B cell (primary cell): Measurements from ENCODE around the gene ALKBH3.

ENCODE experiments used
- CTCF ChIP-seq: fragments of 200-600 bp; IDR thresholded peaks from one replicate; pipeline ENCODE4 v1.8.0; 2022; ENCODE audit warnings: antibody characterized with exemption, mild to moderate bottlenecking
- EZH2 ChIP-seq: IDR thresholded peaks from 2 replicates; pipeline ENCODE4 v1.6.1; 2012; ENCODE audit warnings: borderline replicate concordance, low read depth, mild to moderate bottlenecking, moderate library complexity, low read length; ENCODE audit not compliant: insufficient read depth, poor library complexity, severe bottlenecking

GRCh38 chr11:43917851-43918250 lies 37.2 kb downstream of the ALKBH3 start:
- no peak for TF ChIP-seq CTCF
- TF ChIP-seq EZH2 = no peak
